ENCODE data around the gene NXPH3.
A peak's percentile ranks its signal among the peaks of the same experiment; 100 is the strongest.

The NXPH3 gene

DNA sequence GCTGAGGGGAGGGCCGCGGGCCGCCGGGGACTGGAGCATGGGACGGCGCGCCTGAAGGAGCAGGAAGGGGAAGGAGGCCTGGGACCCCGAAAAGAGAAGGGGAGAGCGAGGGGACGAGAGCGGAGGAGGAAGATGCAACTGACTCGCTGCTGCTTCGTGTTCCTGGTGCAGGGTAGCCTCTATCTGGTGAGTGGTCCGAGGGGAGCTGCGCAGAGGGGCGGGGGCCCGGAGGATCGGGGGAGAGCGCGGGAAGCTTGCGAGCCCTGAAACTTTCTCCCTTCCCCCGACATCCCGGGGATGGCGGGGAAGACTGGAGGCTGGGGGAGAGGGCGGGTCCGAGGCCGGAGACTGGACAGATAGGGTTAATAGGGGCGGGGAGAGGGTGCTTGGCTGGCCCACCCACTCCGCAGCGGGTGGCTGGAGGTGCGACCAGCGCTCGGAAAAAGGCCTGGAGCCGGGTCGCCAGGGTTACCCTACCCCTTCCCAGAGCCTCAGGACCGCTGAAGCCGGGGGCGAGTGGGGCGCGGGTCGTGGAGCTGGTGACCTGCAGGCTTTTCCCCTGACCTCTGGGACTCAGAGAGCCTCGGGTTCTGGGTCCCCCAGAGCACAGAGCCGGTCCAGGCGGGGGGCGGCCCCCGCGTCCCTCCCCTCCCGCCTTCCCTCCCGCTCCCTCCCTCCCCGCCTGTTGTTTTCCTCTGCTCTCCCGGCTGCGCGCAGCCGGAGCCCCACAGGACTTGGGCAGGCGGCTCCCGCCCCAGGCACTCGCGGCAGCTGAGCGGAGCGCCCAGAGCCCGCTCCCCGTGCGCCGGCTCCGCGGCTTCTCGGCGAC lies 631 bp downstream of the NXPH3 start:
- peak; percentile 27 for DNase-seq

DNA sequence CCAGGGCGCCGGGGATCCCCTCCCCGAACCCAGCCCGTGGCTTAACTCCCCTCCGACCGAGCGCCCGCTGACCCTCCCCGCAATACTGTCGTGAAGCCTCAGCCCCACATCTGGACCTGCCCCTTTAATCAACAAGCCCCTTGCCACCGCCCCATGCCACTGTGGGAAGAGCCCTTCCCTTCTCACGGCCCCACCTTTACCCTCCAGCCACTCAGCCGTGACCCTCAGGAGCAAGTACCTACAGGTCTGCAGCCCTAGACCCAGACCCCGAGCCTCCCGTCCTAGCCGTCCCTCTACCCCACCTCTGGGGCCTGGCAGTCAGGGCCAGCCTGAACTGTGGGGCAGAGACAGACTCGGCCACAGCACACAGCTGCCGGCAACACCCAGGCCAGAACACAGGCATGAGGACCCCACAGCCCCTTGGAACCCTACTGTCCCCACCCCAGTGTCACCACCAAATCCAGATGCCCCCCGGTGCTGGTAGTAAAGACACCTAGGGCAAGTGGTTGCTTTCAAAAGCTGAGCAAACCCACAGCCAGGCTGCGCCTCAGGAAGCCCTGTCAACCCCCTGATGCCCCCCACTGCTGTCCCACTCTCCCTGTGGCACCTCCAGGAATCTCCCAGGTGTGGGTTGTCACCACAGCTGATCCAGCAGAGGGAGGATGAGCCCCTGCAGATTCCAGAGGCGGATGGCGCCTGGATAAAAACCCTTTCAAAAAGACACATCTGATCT lies 1.4 kb downstream of the NXPH3 start:
- DNase-seq: no peak

DNA sequence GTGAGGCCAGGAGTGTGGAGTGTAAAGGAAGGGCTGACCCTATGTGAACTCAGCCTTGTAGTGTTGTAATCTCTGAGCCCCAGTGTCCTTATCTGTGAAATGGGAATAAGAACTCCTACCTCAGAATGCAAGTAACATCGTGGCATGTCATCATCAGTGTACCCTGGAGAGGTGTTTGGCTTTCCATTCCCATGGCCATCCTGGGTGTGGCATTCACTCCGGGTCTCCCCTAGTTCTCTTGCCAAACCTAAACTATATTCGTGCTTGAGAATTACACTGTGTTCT lies 1.9 kb downstream of the NXPH3 start:
- no peak for DNase-seq

DNA sequence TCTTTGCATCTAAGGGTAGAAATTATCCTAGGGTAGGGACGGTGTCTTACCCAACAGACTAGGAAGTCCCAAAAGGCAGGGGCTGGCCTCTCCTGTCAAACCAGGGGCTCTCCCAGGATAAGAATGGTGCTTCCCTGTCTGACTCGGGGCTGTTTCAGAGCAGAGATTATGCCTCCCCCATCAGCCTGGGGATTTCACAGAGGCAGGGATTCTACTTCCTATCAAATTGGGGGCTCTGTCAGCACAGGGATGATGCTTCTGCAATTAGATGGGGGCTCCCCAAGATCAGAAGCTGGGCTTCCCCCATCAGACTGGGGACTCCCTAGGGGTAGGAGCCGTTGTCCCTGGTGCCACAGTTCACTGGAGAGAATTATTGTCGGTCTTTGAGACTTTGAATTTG lies 2.3 kb downstream of the NXPH3 start:
- DNase-seq: no peak

DNA sequence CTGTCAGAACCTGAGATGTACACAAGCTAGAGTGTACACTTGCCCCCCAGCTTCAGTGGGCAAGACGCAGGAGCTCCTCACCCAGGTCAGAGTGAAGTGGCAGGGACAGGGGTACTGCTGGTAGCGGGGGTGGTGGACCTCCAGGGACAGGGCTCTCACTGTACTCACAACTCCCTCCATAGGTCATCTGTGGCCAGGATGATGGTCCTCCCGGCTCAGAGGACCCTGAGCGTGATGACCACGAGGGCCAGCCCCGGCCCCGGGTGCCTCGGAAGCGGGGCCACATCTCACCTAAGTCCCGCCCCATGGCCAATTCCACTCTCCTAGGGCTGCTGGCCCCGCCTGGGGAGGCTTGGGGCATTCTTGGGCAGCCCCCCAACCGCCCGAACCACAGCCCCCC lies 2.7 kb downstream of the NXPH3 start:
- DNase-seq: no peak

DNA sequence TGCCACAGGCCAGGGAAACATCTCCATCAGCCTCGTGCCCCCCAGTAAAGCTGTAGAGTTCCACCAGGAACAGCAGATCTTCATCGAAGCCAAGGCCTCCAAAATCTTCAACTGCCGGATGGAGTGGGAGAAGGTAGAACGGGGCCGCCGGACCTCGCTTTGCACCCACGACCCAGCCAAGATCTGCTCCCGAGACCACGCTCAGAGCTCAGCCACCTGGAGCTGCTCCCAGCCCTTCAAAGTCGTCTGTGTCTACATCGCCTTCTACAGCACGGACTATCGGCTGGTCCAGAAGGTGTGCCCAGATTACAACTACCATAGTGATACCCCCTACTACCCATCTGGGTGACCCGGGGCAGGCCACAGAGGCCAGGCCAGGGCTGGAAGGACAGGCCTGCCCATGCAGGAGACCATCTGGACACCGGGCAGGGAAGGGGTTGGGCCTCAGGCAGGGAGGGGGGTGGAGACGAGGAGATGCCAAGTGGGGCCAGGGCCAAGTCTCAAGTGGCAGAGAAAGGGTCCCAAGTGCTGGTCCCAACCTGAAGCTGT lies 3.4 kb downstream of the NXPH3 start:
- no peak for DNase-seq

DNA sequence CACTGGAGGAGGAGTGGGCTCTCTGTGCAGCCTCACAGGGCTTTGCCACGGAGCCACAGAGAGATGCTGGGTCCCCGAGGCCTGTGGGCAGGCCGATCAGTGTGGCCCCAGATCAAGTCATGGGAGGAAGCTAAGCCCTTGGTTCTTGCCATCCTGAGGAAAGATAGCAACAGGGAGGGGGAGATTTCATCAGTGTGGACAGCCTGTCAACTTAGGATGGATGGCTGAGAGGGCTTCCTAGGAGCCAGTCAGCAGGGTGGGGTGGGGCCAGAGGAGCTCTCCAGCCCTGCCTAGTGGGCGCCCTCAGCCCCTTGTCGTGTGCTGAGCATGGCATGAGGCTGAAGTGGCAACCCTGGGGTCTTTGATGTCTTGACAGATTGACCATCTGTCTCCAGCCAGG lies 3.9 kb downstream of the NXPH3 start:
- no peak for DNase-seq

DNA sequence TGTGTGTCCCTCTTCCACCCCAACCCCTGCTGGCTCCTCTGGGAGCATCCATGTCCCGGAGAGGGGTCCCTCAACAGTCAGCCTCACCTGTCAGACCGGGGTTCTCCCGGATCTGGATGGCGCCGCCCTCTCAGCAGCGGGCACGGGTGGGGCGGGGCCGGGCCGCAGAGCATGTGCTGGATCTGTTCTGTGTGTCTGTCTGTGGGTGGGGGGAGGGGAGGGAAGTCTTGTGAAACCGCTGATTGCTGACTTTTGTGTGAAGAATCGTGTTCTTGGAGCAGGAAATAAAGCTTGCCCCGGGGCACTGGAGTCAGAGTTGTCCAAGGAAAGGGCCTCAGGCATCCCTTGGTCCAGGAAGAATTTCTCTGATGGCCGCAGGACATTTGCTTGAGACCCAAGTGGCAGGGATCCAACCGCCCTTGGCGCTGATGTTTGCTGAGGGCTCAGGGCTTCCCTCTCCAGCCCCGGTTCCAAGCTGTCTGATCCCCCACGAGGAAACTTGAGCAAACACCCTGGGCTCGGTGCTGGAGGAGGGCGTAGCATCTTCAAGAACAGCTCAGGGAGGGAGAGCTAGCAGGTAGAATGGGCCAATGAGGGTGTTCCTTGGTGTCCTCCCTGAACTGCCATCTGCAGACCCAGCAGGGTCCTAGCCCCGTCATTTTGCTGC lies 4.5 kb downstream of the NXPH3 start:
- no peak for DNase-seq

DNA sequence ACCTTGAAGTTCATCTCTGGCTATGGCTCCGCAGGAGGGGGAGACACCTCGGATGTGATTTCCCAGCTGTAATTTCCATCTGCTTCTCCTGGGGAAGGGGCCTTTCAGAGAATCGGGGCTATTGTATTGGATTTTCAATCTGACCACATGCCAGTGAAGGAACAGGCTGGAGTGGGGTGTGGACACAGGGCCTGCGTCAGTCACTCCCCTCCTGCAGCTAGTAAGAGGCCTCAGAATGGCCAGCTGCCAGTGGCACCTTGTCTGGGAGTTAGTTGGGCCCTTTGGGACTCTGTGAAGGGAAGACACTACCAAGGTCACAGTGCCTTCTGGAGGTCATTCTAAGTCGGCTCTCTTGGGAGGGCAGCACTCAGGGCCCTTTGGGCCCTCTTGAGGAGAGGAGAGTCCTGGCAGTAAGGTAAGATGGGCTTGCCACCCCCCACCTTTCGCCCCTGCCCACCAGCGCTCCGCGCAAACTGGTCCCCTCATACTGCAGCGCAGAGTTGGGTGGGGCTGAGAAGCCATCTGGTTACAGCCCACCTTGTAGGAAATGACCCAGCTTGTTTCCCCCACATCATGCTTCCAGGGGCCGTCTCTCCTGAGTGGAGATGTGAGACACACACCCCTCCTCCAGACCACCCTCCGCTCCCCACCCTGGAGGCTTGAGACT lies 5.4 kb downstream of the NXPH3 start:
- DNase-seq: no peak

DNA sequence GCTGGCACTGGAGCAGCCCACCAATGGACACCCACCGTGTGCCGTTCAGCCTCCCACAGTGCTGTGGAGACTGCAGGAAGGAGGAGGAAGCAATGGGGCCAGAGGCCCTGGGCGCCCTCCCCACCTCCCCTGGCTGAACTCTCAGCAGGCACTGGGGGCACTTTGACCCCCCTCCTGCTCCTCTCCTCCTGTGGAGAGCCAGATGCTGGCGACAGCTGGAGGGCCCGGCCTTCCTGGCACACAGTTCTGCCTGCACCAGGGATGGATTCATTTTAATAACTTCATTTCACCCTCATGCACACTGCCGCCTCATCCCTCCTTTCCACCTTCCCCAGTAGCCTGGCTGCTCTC lies 6.0 kb downstream of the NXPH3 start:
- DNase-seq: peak; percentile 88

DNA sequence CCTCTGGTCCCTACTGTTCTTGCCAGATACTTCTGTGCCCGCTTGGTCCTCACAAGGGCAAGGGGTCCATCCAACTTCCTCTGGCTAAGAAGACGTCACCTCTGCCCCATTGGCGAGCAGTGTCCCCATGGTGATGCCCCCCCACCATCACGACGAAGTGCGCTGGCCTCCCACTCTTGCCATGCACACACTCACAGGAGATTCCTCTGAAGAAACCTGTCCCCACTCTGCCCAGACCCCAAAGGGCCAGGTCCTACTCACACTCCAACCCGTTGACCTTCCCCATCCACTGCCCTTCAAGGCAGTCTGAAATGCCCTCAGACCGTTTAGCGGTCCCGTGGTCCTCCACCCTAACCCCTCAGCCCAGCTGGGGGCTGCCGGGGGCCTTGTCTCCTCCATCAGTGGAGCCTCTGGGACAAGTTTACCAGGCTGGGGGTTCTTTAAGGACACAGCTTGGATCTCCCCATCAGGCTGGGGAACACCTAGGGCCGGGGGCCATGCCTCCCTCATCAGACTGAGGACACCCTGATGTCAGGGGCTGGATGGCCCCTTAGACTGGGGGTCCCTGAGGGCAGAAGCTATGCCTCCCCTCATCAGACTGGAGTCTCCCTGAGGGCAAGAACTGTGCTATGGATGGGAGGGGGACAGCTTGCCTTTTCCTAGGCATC lies 6.5 kb downstream of the NXPH3 start:
- no peak for DNase-seq

DNA sequence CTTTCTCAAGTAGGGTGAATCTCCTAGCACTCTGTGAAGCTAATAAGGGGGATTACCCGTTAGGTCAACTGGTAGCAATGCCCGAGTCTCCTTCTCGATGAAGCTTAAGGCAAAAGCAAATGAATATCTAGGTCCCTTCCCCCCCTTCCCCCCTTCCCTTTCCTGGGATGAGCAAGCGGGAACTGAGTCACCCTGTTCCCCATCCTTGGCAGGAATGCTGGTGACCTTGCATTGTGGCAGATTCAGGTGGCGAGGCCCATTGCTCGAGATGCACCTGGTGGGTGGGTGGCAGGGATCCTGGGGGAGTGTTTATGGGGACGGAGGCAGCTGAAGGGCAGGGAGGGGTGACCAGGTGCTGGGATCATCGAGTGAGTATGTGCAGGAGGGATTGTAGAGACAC lies 7.1 kb downstream of the NXPH3 start:
- no peak for DNase-seq

DNA sequence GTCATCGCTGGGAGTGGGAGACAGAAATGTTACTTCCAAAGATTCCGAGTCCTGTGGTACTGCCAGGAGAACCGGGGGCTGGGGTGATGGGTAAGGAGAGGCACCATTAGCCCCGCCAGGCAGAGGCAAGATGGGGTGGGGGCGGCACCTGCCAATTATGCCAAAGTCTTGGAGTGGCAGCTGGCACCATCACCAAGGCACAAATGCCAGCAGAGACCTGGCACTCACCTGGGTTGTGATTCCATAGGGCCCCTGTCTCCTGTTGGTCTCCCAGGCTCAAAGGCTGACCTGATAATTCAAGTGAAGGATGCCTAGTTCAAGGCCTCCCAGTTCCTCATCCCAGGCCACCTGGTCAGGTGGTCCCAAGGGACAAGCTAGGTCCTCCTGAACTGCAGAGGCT lies 7.6 kb downstream of the NXPH3 start:
- DNase-seq: no peak

DNA sequence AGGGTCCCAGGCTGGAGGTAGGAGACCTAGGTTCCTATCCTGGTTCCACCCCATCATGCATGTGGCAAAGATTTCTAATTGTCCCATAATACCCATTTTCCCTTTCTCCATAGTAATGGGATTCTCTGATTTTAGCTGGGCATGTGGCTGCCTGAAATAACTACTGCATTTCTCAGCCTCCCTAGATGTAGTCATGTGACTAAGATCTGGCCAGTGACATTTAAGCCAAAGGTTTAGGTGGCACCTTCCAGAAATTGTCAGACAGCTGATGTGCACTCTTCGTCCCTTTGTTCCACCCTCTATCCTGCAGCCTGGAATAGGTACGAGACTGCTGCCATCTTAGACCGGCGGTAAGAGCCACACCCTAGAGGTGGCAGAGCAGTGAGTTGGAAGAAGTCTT lies 8.2 kb downstream of the NXPH3 start:
- DNase-seq: no peak

DNA sequence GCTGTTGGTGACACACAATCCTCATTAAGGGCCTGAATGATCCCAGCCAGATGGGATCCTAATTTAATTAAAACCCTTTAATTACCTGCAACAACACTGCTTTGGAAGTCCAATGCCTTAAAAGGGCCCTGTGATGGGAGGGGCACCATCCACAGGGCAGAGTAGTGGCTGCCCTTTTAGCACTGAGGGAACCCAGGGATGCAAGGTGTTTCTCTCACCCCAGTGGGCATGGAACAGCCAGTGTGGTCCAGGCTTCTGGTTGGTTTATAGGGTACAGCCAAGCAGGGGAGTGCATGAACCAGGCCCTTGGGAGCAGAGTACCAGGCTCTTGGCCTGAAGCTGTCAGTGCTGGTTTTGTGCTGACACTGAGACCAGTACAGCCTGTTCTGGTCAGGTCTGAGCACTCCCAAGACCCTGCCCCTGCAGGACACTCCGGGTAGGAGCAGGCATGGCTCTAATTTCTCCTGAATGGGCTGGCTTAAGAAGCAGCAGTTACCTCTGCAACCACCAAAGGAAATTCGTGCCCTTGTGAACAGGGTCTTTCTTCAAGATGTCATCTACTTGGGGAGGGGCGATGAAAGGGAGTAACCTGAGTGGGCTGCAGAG lies 9.9 kb downstream of the NXPH3 start:
- no peak for DNase-seq

DNA sequence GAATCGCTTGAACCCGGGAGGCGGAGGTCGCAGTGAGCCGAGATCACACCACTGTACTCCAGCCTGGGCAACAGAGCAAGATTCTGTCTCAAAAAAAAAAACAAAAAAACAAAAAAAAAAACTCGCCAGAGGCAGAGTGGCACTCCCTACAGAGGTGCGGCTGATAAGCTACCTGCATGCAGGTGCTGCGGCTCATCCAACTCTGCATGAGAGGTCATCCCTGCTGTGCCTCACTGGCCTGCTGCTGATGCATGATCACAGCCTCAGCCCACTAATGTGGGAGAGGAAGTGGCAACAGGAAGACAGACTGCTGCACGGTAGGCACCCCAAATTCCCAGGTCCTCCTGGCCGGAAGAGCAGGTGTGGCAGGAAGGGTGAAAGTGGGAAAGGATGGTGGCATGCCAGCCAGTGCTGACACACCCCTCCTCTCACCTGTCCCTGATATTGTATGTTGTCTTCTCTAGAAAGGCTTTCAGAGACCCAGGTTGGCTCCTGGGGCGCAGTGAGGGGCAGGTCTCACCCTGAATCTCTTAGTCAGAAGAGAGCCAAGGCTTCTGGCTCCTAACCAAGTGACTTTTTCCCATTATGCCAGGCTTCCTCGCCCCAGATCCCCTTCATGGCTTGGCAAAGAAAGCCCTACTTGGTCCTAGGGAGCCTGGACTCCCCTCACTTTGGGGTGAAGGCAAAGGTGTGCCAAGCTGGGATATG lies 11.8 kb downstream of the NXPH3 start:
- no peak for DNase-seq

DNA sequence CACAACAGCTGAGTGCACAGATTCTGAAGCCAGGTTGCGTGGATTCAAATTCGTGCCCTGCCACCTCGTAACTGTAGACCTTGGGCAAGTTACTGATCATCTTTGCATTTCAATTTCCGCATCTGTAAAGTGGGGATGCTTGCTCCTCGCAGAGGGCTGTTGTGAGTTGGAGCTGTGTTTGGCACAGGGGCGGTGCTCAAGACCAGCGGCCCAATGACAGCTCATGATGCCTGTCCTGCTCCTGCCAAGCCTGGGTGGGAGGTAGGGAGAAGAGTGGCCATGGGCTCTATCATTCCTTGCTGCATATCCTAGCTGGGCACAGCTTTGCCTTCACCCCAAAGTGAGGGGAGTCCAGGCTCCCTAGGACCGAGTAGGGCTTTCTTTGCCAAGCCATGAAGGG lies 12.6 kb downstream of the NXPH3 start:
- DNase-seq: no peak

DNA sequence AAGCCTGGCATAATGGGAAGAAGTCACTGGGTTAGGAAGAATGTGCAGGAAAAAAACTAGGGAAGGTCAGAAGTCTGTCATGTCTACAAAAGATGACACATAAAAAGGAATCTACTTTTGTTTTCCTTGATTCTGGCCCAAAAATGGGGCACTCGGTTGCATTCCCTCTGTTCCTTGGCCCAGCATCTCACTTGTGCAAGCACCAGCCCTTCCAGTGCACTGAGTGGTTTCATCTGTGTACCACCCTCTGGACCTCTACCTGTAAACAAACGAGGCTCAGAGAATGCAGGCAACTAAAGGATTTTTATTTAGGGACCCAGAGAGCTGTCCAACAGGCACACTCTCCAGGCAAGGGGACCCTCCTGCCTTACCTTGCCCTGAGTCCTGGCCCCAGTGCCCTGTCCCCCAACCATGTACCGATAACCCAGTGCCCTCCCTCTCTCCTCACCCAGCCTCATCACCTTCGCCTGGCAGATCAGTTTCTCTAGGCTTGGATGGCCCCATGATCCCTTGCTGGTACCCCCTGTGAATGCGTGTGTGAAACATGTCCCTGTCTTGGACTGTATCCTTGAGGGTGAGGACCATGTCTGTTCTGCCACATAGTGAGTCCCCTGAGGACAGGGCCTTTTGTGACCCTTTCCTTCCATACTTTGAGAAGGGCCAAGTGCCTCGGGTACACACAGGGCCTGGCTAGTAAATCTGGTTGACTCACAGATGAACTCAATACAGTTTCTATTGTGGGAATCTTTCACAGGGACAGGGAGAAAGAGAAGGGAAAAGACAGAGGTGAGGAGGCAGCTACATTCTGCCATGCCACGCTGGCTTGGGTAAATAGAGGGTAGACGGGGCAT lies 13.3 kb downstream of the NXPH3 start:
- DNase-seq: no peak

DNA sequence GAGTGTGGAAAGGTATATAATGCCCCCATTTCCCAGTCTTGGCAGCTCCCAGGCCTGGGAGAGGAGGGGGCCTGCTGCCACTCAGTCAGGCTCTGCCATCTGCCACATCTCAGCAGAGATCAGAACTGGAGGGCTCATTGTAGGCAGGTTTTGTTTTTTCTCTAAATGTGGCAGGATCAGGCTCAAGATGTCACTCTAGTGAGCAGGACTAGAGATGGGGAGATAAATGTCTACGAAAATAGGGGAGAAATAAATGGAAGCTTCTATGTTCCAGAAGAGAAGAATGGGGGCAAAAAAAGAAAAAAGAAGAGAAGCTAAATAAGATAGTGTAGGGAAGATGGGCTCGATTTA lies 13.9 kb downstream of the NXPH3 start:
- DNase-seq: peak; percentile 59

DNA sequence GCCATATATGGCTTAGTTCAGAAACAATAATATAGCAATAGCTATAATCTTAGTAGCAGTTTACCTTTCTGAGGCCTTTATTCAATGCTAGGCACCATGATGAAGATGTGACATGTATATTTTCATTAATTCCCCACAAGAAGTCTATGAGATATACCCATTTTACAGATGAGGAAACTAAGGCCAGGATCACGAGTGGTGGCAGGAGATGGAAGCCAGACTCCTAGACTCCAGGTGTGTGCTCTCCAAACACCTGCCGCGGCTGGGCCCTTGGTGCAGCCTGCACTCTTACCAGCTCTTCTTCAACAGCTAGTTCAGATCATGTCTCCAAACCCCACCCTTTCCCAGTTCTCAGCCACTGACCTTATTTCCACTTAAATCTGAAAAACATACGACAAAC lies 15.2 kb downstream of the NXPH3 start:
- DNase-seq: no peak

DNA sequence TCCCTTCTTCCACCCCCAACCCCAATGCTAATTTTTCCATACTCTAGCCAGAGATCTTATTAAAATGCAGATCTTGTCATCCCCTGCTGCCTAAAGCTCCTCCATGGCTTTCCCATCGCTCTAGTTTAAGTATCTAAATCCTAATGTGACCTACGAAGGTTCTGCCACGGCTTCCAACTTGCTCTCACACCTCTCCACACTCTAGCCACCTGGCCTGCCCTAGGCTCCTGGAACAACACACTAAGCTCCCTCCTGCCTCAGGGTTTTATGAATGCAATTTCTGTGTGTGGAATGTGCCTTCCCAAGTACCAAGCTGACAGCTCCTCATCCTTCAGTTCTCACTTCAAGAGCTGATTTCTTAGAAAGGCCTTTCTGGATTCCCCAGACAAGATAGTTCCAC lies 16.6 kb downstream of the NXPH3 start:
- no peak for DNase-seq

Data from NCI-H1694 (cell line).